Mesendoderm (in vitro differentiated cells): ENCODE results near the gene CHID1.

Experiments used
- DNase-seq: peaks from one replicate; pipeline ENCODE4 v3.0.0; 2013
- H2AK5ac ChIP-seq: 2 replicates; pipeline ENCODE4 v1.6.1; 2013; ENCODE audit warnings: low read length, inconsistent platforms
- H2BK120ac ChIP-seq: 2 replicates; pipeline ENCODE4 v1.6.1; 2013; ENCODE audit warnings: low read depth, mild to moderate bottlenecking, low read length, moderate library complexity, mixed read lengths
- H2BK15ac ChIP-seq: replicated peaks from 2 replicates; pipeline ENCODE4 v1.6.1; 2013; ENCODE audit warnings: low read depth, mild to moderate bottlenecking, moderate library complexity
- H2BK5ac ChIP-seq: 2 replicates; pipeline ENCODE4 v1.6.1; 2013; ENCODE audit warnings: low read length, inconsistent platforms
- H3K18ac ChIP-seq: 2 replicates; pipeline ENCODE4 v1.6.1; 2013; ENCODE audit warnings: mild to moderate bottlenecking, low read length, mixed read lengths
- H3K23ac ChIP-seq: one replicate; pipeline ENCODE4 v1.6.1; 2013; ENCODE audit warnings: low read length
- H3K27ac ChIP-seq: 2 replicates; pipeline ENCODE4 v1.5.1; 2013; ENCODE audit warnings: low read depth, mild to moderate bottlenecking, inconsistent platforms, low read length, moderate library complexity
- H3K27me3 ChIP-seq: 2 replicates; pipeline ENCODE4 v1.6.1; 2013; ENCODE audit warnings: low read length, control low read depth, mild to moderate bottlenecking, inconsistent platforms; ENCODE audit not compliant: insufficient read depth, poor library complexity
- H3K36me3 ChIP-seq: 2 replicates; pipeline ENCODE4 v1.6.1; 2013; ENCODE audit warnings: low read length, inconsistent platforms; ENCODE audit not compliant: control insufficient read depth, insufficient read depth
- H3K4ac ChIP-seq: one replicate; pipeline ENCODE4 v1.6.1; 2013; ENCODE audit warnings: low read depth, mild to moderate bottlenecking, low read length, moderate library complexity
- H3K4me1 ChIP-seq: 2 replicates; pipeline ENCODE4 v1.6.1; 2013; ENCODE audit warnings: low read depth, low read length, inconsistent platforms; ENCODE audit not compliant: control insufficient read depth
- H3K4me2 ChIP-seq: 2 replicates; pipeline ENCODE4 v1.6.1; 2013; ENCODE audit warnings: low read length
- H3K4me3 ChIP-seq: 2 replicates; pipeline ENCODE4 v1.5.1; 2013; ENCODE audit warnings: mild to moderate bottlenecking, low read length
- H3K56ac ChIP-seq: one replicate; pipeline ENCODE4 v1.6.1; 2013; ENCODE audit warnings: low read length
- H3K79me1 ChIP-seq: 2 replicates; pipeline ENCODE4 v1.6.1; 2013; ENCODE audit warnings: low read length, inconsistent platforms
- H3K79me2 ChIP-seq: 2 replicates; pipeline ENCODE4 v1.6.1; 2013; ENCODE audit warnings: mild to moderate bottlenecking, low read length; ENCODE audit not compliant: control insufficient read depth, insufficient read depth
- H3K9ac ChIP-seq: 2 replicates; pipeline ENCODE4 v1.6.1; 2013; ENCODE audit warnings: low read length, inconsistent platforms
- H4K5ac ChIP-seq: one replicate; pipeline ENCODE4 v1.6.1; 2013; ENCODE audit warnings: low read length
- H4K8ac ChIP-seq: one replicate; pipeline ENCODE4 v1.6.1; 2013; ENCODE audit warnings: low read depth, mild to moderate bottlenecking, control low read depth, low read length, moderate library complexity
- WGBS: extraction: QIAGEN DNeasy Blood & Tissue Kit; methylation state at CpG from one replicate; pipeline ENCODE4 v1.1.7; 2013; ENCODE audit warnings: low lambda C conversion rate, missing lambda C conversion rate; ENCODE audit not compliant: insufficient coverage; ENCODE audit errors: extremely low coverage; 5-methylcytosine and 5-hydroxymethylcytosine counted together

Gene CHID1

GRCh38 chr11:858762-859339 lies 51.8 kb downstream of the CHID1 start:
- Histone ChIP-seq H3K4ac (no peak overlapping the region), H2AK5ac (no peak overlapping the region), H4K5ac (no peak overlapping the region), H3K36me3 (no peaks in the 10 kb centered on the region), H3K18ac (no peak overlapping the region), H3K4me2 (no peak overlapping the region), H3K23ac (no peak overlapping the region), H2BK5ac (no peak overlapping the region), H3K79me1 (no peaks in the 10 kb centered on the region), H3K56ac (no peak overlapping the region), H3K27ac (no peak overlapping the region), H4K8ac (no peak overlapping the region), H3K9ac (no peak overlapping the region), H3K4me1 (no peaks in the 10 kb centered on the region), H3K4me3 (no peak overlapping the region), H3K27me3 (no peaks in the 10 kb centered on the region), H3K79me2 (no peaks in the 10 kb centered on the region), H2BK15ac (no peak overlapping the region), H2BK120ac (no peak overlapping the region)
- WGBS = no CpG with 5 or more reads among the region's 37 CpGs
- DNase-seq = no peak

- Histone ChIP-seq H2BK120ac (no peak overlapping the region), H4K5ac (no peak overlapping the region), H2AK5ac (no peak overlapping the region), H2BK5ac (no peak overlapping the region), H3K27me3 (no peaks in the 10 kb centered on the region), H3K4me3 (no peak overlapping the region), H3K4me1 (no peaks in the 10 kb centered on the region), H3K27ac (no peak overlapping the region), H3K36me3 (no peaks in the 10 kb centered on the region), H3K4me2 (no peak overlapping the region), H3K23ac (no peak overlapping the region), H3K79me1 (no peaks in the 10 kb centered on the region), H4K8ac (no peak overlapping the region), H3K9ac (no peak overlapping the region), H3K4ac (no peak overlapping the region), H2BK15ac (no peak overlapping the region), H3K18ac (no peak overlapping the region), H3K79me2 (no peaks in the 10 kb centered on the region), H3K56ac (no peak overlapping the region)
- no CpG with 5 or more reads among the region's 27 CpGs for WGBS
- no peak for DNase-seq
These were observed 52.4 kb downstream of the CHID1 start for GRCh38 chr11:858053-858761.

GRCh38 chr11:856397-856796 lies 54.2 kb downstream of the CHID1 start:
- no peak overlapping the region for H2BK5ac ChIP-seq
- no peaks in the 10 kb centered on the region for H3K36me3 ChIP-seq
- DNase-seq = no peak
- WGBS = no CpG with 5 or more reads among the region's 8 CpGs
- no peak overlapping the region for H3K27ac ChIP-seq
- H3K9ac ChIP-seq = no peak overlapping the region
- H2BK120ac ChIP-seq = no peak overlapping the region
- no peak overlapping the region for H3K4ac ChIP-seq
- no peaks in the 10 kb centered on the region for H3K79me2 ChIP-seq
- H2AK5ac ChIP-seq = no peak overlapping the region
- no peak overlapping the region for H3K18ac ChIP-seq
- no peaks in the 10 kb centered on the region for H3K4me1 ChIP-seq
- no peak overlapping the region for H4K5ac ChIP-seq
- no peaks in the 10 kb centered on the region for H3K27me3 ChIP-seq
- H3K4me2 ChIP-seq = no peak overlapping the region
- no peaks in the 10 kb centered on the region for H3K79me1 ChIP-seq
- H2BK15ac ChIP-seq = no peak overlapping the region
- H3K23ac ChIP-seq = no peak overlapping the region
- H4K8ac ChIP-seq = no peak overlapping the region
- no peak overlapping the region for H3K4me3 ChIP-seq
- H3K56ac ChIP-seq = no peak overlapping the region

GRCh38 chr11:855796-856195 lies 54.8 kb downstream of the CHID1 start:
- Histone ChIP-seq H3K4ac (no peak overlapping the region), H4K5ac (no peak overlapping the region), H3K79me2 (no peaks in the 10 kb centered on the region), H2BK5ac (no peak overlapping the region), H3K79me1 (no peaks in the 10 kb centered on the region), H3K4me2 (no peak overlapping the region), H3K36me3 (no peaks in the 10 kb centered on the region), H3K27me3 (no peaks in the 10 kb centered on the region), H4K8ac (no peak overlapping the region), H2AK5ac (no peak overlapping the region), H3K23ac (no peak overlapping the region), H3K4me1 (no peaks in the 10 kb centered on the region), H3K18ac (no peak overlapping the region), H3K4me3 (no peak overlapping the region), H2BK120ac (no peak overlapping the region), H3K56ac (no peak overlapping the region), H2BK15ac (no peak overlapping the region), H3K27ac (no peak overlapping the region), H3K9ac (no peak overlapping the region)
- no CpG with 5 or more reads among the region's 12 CpGs for WGBS
- no peak for DNase-seq

- H3K23ac ChIP-seq = no peak overlapping the region
- H4K8ac ChIP-seq = no peak overlapping the region
- no peak overlapping the region for H3K27ac ChIP-seq
- H3K4me2 ChIP-seq = no peak overlapping the region
- WGBS = no CpG with 5 or more reads among the region's 7 CpGs
- no peak overlapping the region for H3K56ac ChIP-seq
- no peak overlapping the region for H4K5ac ChIP-seq
- no peak overlapping the region for H3K18ac ChIP-seq
- H3K79me1 ChIP-seq = no peaks in the 10 kb centered on the region
- H3K79me2 ChIP-seq = no peaks in the 10 kb centered on the region
- no peak overlapping the region for H3K4me3 ChIP-seq
- no peak overlapping the region for H2BK15ac ChIP-seq
- H3K4me1 ChIP-seq = no peaks in the 10 kb centered on the region
- H2AK5ac ChIP-seq = no peak overlapping the region
- no peaks in the 10 kb centered on the region for H3K36me3 ChIP-seq
- no peaks in the 10 kb centered on the region for H3K27me3 ChIP-seq
- DNase-seq = no peak
- H3K4ac ChIP-seq = no peak overlapping the region
- H2BK5ac ChIP-seq = no peak overlapping the region
- no peak overlapping the region for H2BK120ac ChIP-seq
- H3K9ac ChIP-seq = no peak overlapping the region
These were observed 55.3 kb downstream of the CHID1 start for GRCh38 chr11:855330-855674.
